GM23248 (cell line): ENCODE measurements around the gene WDR6. TPM values are rescaled to one million over a fixed set of nuclear protein-coding genes. Genes with fewer than 3 reads are reported as not detected.

Experiments used
- DNase-seq: peaks from one replicate; pipeline ENCODE4 v3.0.0-alpha.2; 2015
- H2AFZ ChIP-seq: fragments of 200-600 bp; sonication (generic); 2 replicates; pipeline ENCODE4 v1.6.1; 2016; ENCODE audit warnings: antibody characterized with exemption
- H3F3A ChIP-seq: fragments of 200-600 bp; sonication (generic); 2 replicates; pipeline ENCODE4 v1.6.1; 2016; ENCODE audit warnings: mild to moderate bottlenecking, antibody characterized with exemption, mixed run types; ENCODE audit not compliant: insufficient read depth
- H3K27ac ChIP-seq: fragments of 200-600 bp; sonication (generic); 2 replicates; pipeline ENCODE4 v1.5.1; 2016; ENCODE audit warnings: mild to moderate bottlenecking
- H3K27me3 ChIP-seq: fragments of 200-600 bp; sonication (generic); replicated peaks from 2 replicates; pipeline ENCODE4 v1.6.1; 2016; ENCODE audit warnings: mild to moderate bottlenecking; ENCODE audit not compliant: insufficient read depth
- H3K36me3 ChIP-seq: fragments of 200-600 bp; sonication (generic); 2 replicates; pipeline ENCODE4 v1.6.1; 2016; ENCODE audit warnings: low read depth, mild to moderate bottlenecking
- H3K4me1 ChIP-seq: fragments of 200-600 bp; sonication (generic); 2 replicates; pipeline ENCODE4 v1.6.1; 2016; ENCODE audit warnings: mild to moderate bottlenecking; ENCODE audit not compliant: insufficient read depth
- H3K4me2 ChIP-seq: fragments of 200-600 bp; sonication (generic); one replicate; pipeline ENCODE4 v1.6.1; 2016; ENCODE audit warnings: mild to moderate bottlenecking; ENCODE audit not compliant: unreplicated experiment
- H3K4me3 ChIP-seq: fragments of 200-600 bp; sonication (generic); 2 replicates; pipeline ENCODE4 v1.5.1; 2016; ENCODE audit warnings: mild to moderate bottlenecking
- H3K79me2 ChIP-seq: fragments of 200-600 bp; sonication (generic); 2 replicates; pipeline ENCODE4 v1.6.1; 2016; ENCODE audit warnings: mild to moderate bottlenecking; ENCODE audit not compliant: insufficient read depth
- H3K9ac ChIP-seq: fragments of 200-600 bp; sonication (generic); 2 replicates; pipeline ENCODE4 v1.6.1; 2016; ENCODE audit warnings: mild to moderate bottlenecking
- H3K9me2 ChIP-seq: fragments of 200-600 bp; sonication (generic); 2 replicates; pipeline ENCODE4 v1.6.1; 2016; ENCODE audit warnings: mixed run types, mild to moderate bottlenecking, moderate library complexity; ENCODE audit not compliant: insufficient read depth
- H3K9me3 ChIP-seq: fragments of 200-600 bp; sonication (generic); one replicate; pipeline ENCODE4 v1.6.1; 2017; ENCODE audit warnings: low read depth
- H4K20me1 ChIP-seq: fragments of 200-600 bp; sonication (generic); 2 replicates; pipeline ENCODE4 v1.6.0; 2016; ENCODE audit not compliant: insufficient read depth
- EZH2 ChIP-seq: fragments of 200-600 bp; sonication (generic); IDR thresholded peaks from 2 replicates; pipeline ENCODE4 v1.6.1; 2018; ENCODE audit warnings: antibody characterized with exemption, mild to moderate bottlenecking; ENCODE audit not compliant: insufficient read depth, poor library complexity, severe bottlenecking
- EZH2phosphoT487 ChIP-seq: fragments of 200-600 bp; sonication (generic); IDR thresholded peaks from 2 replicates; pipeline ENCODE4 v1.6.1; 2018; ENCODE audit warnings: antibody characterized with exemption, moderate library complexity, mild to moderate bottlenecking, low read depth; ENCODE audit not compliant: insufficient read depth
- WGBS, 2 experiments: methylation state at CpG; one replicate each; pipeline ENCODE4 v1.1.6; 2015 to 2017; ENCODE audit warnings: low lambda C conversion rate in 2 of 2, low coverage in 1 of 2; ENCODE audit errors: missing lambda C conversion rate in 2 of 2; 5-methylcytosine and 5-hydroxymethylcytosine counted together
- in situ Hi-C: fragments of 300-500 bp; cut with MboI; formaldehyde crosslinking; loops from 2 replicates; pipeline ENCODE4 v1.15.0; 2020
- polyA plus RNA-seq: library from polyadenylated mRNA; unstranded; fragments of >200 nt; fragmentation: Nextera tagmentation; extraction: Ambion mirVana; gene quantifications from 2 replicates; pipeline ENCODE4 v1.2.1, GENCODE V29; 2016
- total RNA-seq: library from RNA; depleted of rRNA; stranded (reverse); fragments of >200 nt; shearing (Covaris generic); gene quantifications from 2 replicates; pipeline ENCODE4 v1.2.3, GENCODE V29; 2014

Gene WDR6
- total and polyA plus RNA-seq, 2 experiments from 2014 or later = 51.3 to 60.8 TPM

- WGBS, 2 experiments = 11 to 20% methylated on average over 12 of the region's 12 CpGs
- in situ Hi-C loops = no loop called here
- peaks cover 77% of the 10 kb centered on the region for H3K79me2 ChIP-seq
Measured at GRCh38 chr3:49022688-49023171, 15.5 kb downstream of the WDR6 start.

GRCh38 chr3:49023775-49024174 is 16.6 kb downstream of the WDR6 start:
- in situ Hi-C loops = no loop called here
- H3K9me2 ChIP-seq = no peaks in the 10 kb centered on the region
- 86 to 88% methylated on average over 4 of the region's 4 CpGs for WGBS, 2 experiments
- H3K9me3 ChIP-seq = no peaks in the 10 kb centered on the region
- H3K4me1 ChIP-seq = peaks cover 22% of the 10 kb centered on the region
- no peak overlapping the region for H3K27ac ChIP-seq
- no peaks in the 10 kb centered on the region for H3K27me3 ChIP-seq
- no peak overlapping the region for H3K4me3 ChIP-seq
- no peak for DNase-seq
- H3K36me3 ChIP-seq = peaks cover 14% of the 10 kb centered on the region
- no peak overlapping the region for H3K4me2 ChIP-seq
- H3F3A ChIP-seq = peaks cover 56% of the 10 kb centered on the region
- no peaks in the 10 kb centered on the region for H4K20me1 ChIP-seq
- TF ChIP-seq EZH2 = no peak
- TF ChIP-seq EZH2phosphoT487 = no peak
- H2AFZ ChIP-seq = no peak overlapping the region
- peaks cover 87% of the 10 kb centered on the region for H3K79me2 ChIP-seq
- no peak overlapping the region for H3K9ac ChIP-seq

More at GRCh38 chr3:49022688-49023171, 15.5 kb downstream of the WDR6 start:
- DNase-seq = peak; percentile 54
- H3K4me3 ChIP-seq = peak overlapping the region; percentile 84
- TF ChIP-seq EZH2phosphoT487 (no peak), EZH2 (no peak)
- no peaks in the 10 kb centered on the region for H3K9me3 ChIP-seq
- peak overlapping the region; percentile 99 for H3K27ac ChIP-seq
- H3K36me3 ChIP-seq = peaks cover 14% of the 10 kb centered on the region
- H3K9me2 ChIP-seq = no peaks in the 10 kb centered on the region
- peaks cover 13% of the 10 kb centered on the region for H3K4me1 ChIP-seq
- H4K20me1 ChIP-seq = no peaks in the 10 kb centered on the region
- peak overlapping the region; percentile 96 for H3K9ac ChIP-seq
- 0 out of 2 replicates have a peak overlapping the region, but pooled peaks have one; percentile 71 for H2AFZ ChIP-seq
- peaks cover 47% of the 10 kb centered on the region for H3F3A ChIP-seq
- no peaks in the 10 kb centered on the region for H3K27me3 ChIP-seq
- peak overlapping the region; percentile 76 for H3K4me2 ChIP-seq

GRCh38 chr3:49024449-49024848 is 17.3 kb downstream of the WDR6 start:
- Histone ChIP-seq H3K27me3 (no peaks in the 10 kb centered on the region), H4K20me1 (no peaks in the 10 kb centered on the region), H3K79me2 (peaks cover 85% of the 10 kb centered on the region), H3K4me1 (peaks cover 22% of the 10 kb centered on the region), H3K36me3 (peaks cover 14% of the 10 kb centered on the region), H3K4me3 (no peak overlapping the region), H3F3A (peaks cover 53% of the 10 kb centered on the region), H3K27ac (no peak overlapping the region), H3K4me2 (no peak overlapping the region), H3K9me2 (no peaks in the 10 kb centered on the region), H2AFZ (no peak overlapping the region), H3K9ac (no peak overlapping the region), H3K9me3 (no peaks in the 10 kb centered on the region)
- no peak for DNase-seq
- TF ChIP-seq EZH2 = no peak
- no peak for TF ChIP-seq EZH2phosphoT487
- 83 to 91% methylated on average over 5 of the region's 5 CpGs for WGBS, 2 experiments
- in situ Hi-C loops = no loop called here

GRCh38 chr3:49025005-49025792 is 18.0 kb downstream of the WDR6 start:
- whole genome bisulfite sequencing, 2 experiments = 47 to 48% methylated on average over 13 of the region's 13 CpGs
- no peaks in the 10 kb centered on the region for H3K27me3 ChIP-seq
- TF ChIP-seq EZH2phosphoT487 (no peak), EZH2 (no peak)

More at GRCh38 chr3:49025005-49025792, 18.0 kb downstream of the WDR6 start:
- DNase-seq = peak; percentile 37
- H2AFZ ChIP-seq = no peak overlapping the region
- no peak overlapping the region; the same call in 1 of the 2 replicates for H3K27ac ChIP-seq
- peaks cover 22% of the 10 kb centered on the region for H3K4me1 ChIP-seq
- H3F3A ChIP-seq = peaks cover 57% of the 10 kb centered on the region
- peaks cover 21% of the 10 kb centered on the region for H3K36me3 ChIP-seq
- no peak overlapping the region for H3K4me3 ChIP-seq
- in situ Hi-C loops = no loop called here
- no peaks in the 10 kb centered on the region for H4K20me1 ChIP-seq
- peaks cover 77% of the 10 kb centered on the region for H3K79me2 ChIP-seq
- no peak overlapping the region for H3K4me2 ChIP-seq
- no peak overlapping the region for H3K9ac ChIP-seq
- H3K9me3 ChIP-seq = no peaks in the 10 kb centered on the region
- H3K9me2 ChIP-seq = no peaks in the 10 kb centered on the region
